PC-9 (cell line): ENCODE measurements around the gene PEX14. TPM values are rescaled to one million over a fixed set of nuclear protein-coding genes. Genes with fewer than 3 reads are reported as not detected.
A peak's percentile ranks its signal among the peaks of the same experiment; 100 is the strongest.

Source experiments
- BruUV-seq: library from RNA; stranded (reverse); fragments of 400-500 nt; replicated peaks from 2 replicates; lab custom pipeline; 2021; lab: Mats Ljungman, UMichigan
- CTCF ChIA-PET: fragments of 300-600 bp; sonication (Branson Sonifier 250); formaldehyde crosslinking; loops from one replicate; lab custom pipeline; 2022; ENCODE audit warnings: antibody characterized with exemption; lab: Charles Lee
- POLR2A ChIA-PET: fragments of 300-600 bp; sonication (Branson Sonifier 250); formaldehyde crosslinking; loops from one replicate; lab custom pipeline; 2022; ENCODE audit warnings: antibody characterized with exemption; ENCODE audit not compliant: unreplicated experiment; lab: Charles Lee
- DNase-seq, 2 experiments: peaks; one replicate each; pipeline versions ENCODE4 v3.0.0 to v3.0.0-alpha.2; 2015 to 2022; ENCODE audit warnings: mixed read lengths in 1 of 2
- H2AFZ ChIP-seq: fragments of 200-600 bp; sonication (generic); 2 replicates; pipeline ENCODE4 v1.8.1; 2017; ENCODE audit warnings: antibody characterized with exemption
- H3F3A ChIP-seq: fragments of 200-600 bp; sonication (generic); 2 replicates; pipeline ENCODE4 v1.8.1; 2017; ENCODE audit warnings: antibody characterized with exemption, mild to moderate bottlenecking, low read depth; ENCODE audit not compliant: insufficient read depth
- H3K27ac ChIP-seq: fragments of 200-600 bp; sonication (generic); 2 replicates; pipeline ENCODE4 v1.6.1; 2016; ENCODE audit warnings: mixed run types
- H3K27me3 ChIP-seq: fragments of 200-600 bp; sonication (generic); 2 replicates; pipeline ENCODE4 v1.6.1; 2016; ENCODE audit warnings: low read depth, mixed run types; ENCODE audit not compliant: insufficient read depth
- H3K36me3 ChIP-seq: fragments of 200-600 bp; sonication (generic); 2 replicates; pipeline ENCODE4 v1.6.1; 2016; ENCODE audit warnings: low read depth, mixed run types
- H3K4me1 ChIP-seq: fragments of 200-600 bp; sonication (generic); replicated peaks from 2 replicates; pipeline ENCODE4 v1.6.1; 2016; ENCODE audit warnings: mixed run types; ENCODE audit not compliant: insufficient read depth
- H3K4me2 ChIP-seq: fragments of 200-600 bp; sonication (generic); 2 replicates; pipeline ENCODE4 v1.6.1; 2017; ENCODE audit warnings: mixed run types
- H3K4me3 ChIP-seq: fragments of 200-600 bp; sonication (generic); 2 replicates; pipeline ENCODE4 v1.6.1; 2016; ENCODE audit warnings: mixed run types
- H3K79me2 ChIP-seq: fragments of 200-600 bp; sonication (generic); 2 replicates; pipeline ENCODE4 v1.6.1; 2017; ENCODE audit warnings: low read depth, mixed run types
- H3K9me2 ChIP-seq: fragments of 200-600 bp; sonication (generic); 2 replicates; pipeline ENCODE4 v1.8.1; 2017; ENCODE audit warnings: mild to moderate bottlenecking; ENCODE audit not compliant: insufficient read depth
- H3K9me3 ChIP-seq: fragments of 200-600 bp; sonication (generic); 2 replicates; pipeline ENCODE4 v1.8.1; 2016; ENCODE audit warnings: low read depth; ENCODE audit not compliant: insufficient read depth
- H4K20me1 ChIP-seq: fragments of 200-600 bp; sonication (generic); 2 replicates; pipeline ENCODE4 v1.8.1; 2017; ENCODE audit not compliant: insufficient read depth
- CTCF ChIP-seq: fragments of 200-600 bp; sonication (generic); conservative IDR thresholded peaks from 2 replicates; pipeline ENCODE4 v1.6.1; 2017; ENCODE audit warnings: mixed run types, antibody characterized with exemption, mild to moderate bottlenecking, moderate library complexity
- EZH2 ChIP-seq: fragments of 200-600 bp; sonication (generic); IDR thresholded peaks from 2 replicates; pipeline ENCODE4 v1.8.0; 2017; ENCODE audit warnings: antibody characterized with exemption, low read depth
- intact Hi-C: fragments of 100-400 bp; cut with micrococcal nuclease; formaldehyde crosslinking; loops from one replicate; pipeline ENCODE4 v1.10.0; 2022; ENCODE audit not compliant: unreplicated experiment
- total RNA-seq: library from RNA; stranded (reverse); gene quantifications from 2 replicates; pipeline ENCODE4 v1.2.3, GENCODE V29; 2021

PEX14 gene
- total RNA-seq, 1 experiment from 2014 or later = 28.3 TPM

GRCh38 chr1:10515976-10516750 lies 41.4 kb downstream of the PEX14 start:
- H3F3A ChIP-seq = no peaks in the 10 kb centered on the region; the same call in 1 of the 2 replicates
- H4K20me1 ChIP-seq = peaks cover 17% of the 10 kb centered on the region
- no peak overlapping the region for H2AFZ ChIP-seq
- no TSS peak for BruUV-seq
- no peak overlapping the region for H3K4me3 ChIP-seq
- no peaks in the 10 kb centered on the region for H3K9me2 ChIP-seq
- peaks cover 23% of the 10 kb centered on the region for H3K4me1 ChIP-seq
- H3K4me2 ChIP-seq = peak overlapping the region; percentile 34; the same call in 1 of the 2 replicates
- no peak for DNase-seq
- intact Hi-C loops = loop anchor here (10.0 kb wide), 1 partner anchor 499 kb away; the partner anchor contains the start of gene TARDBP
- no peak for TF ChIP-seq CTCF
- no peak for TF ChIP-seq EZH2
- no peaks in the 10 kb centered on the region for H3K27me3 ChIP-seq
- ChIA-PET POLR2A (no interaction called here), CTCF (no interaction called here)
- H3K9me3 ChIP-seq = no peaks in the 10 kb centered on the region
- H3K79me2 ChIP-seq = peaks cover 62% of the 10 kb centered on the region
- no peaks in the 10 kb centered on the region for H3K36me3 ChIP-seq
- H3K27ac ChIP-seq = no peak overlapping the region

- TF ChIP-seq EZH2 (no peak), CTCF (no peak)
- intact Hi-C loops = loop anchor here (10.0 kb wide), 1 partner anchor 498 kb away; the partner anchor contains the start of gene TARDBP
- peaks cover 53% of the 10 kb centered on the region for H3K79me2 ChIP-seq
- no peaks in the 10 kb centered on the region for H3K36me3 ChIP-seq
- no peak overlapping the region for H2AFZ ChIP-seq
- H3K4me1 ChIP-seq = peaks cover 17% of the 10 kb centered on the region
- ChIA-PET CTCF (no interaction called here), POLR2A (no interaction called here)
- H4K20me1 ChIP-seq = peaks cover 10% of the 10 kb centered on the region; the same call in 1 of the 2 replicates
- no peaks in the 10 kb centered on the region for H3K27me3 ChIP-seq
- no TSS peak for BruUV-seq
- peak overlapping the region; percentile 32; the same call in 1 of the 2 replicates for H3K27ac ChIP-seq
- H3K4me3 ChIP-seq = no peak overlapping the region
- no peaks in the 10 kb centered on the region for H3K9me2 ChIP-seq
- no peaks in the 10 kb centered on the region for H3F3A ChIP-seq
- H3K9me3 ChIP-seq = no peaks in the 10 kb centered on the region
- DNase-seq = no peak
- peak overlapping the region; percentile 34; the same call in 1 of the 2 replicates for H3K4me2 ChIP-seq
These were observed 42.4 kb downstream of the PEX14 start for GRCh38 chr1:10516925-10517676.

- Histone ChIP-seq H4K20me1 (peaks cover 8% of the 10 kb centered on the region; the same call in 1 of the 2 replicates), H3K79me2 (peaks cover 47% of the 10 kb centered on the region), H2AFZ (no peak overlapping the region), H3K36me3 (no peaks in the 10 kb centered on the region), H3K9me3 (no peaks in the 10 kb centered on the region), H3K4me3 (no peak overlapping the region), H3K9me2 (no peaks in the 10 kb centered on the region), H3F3A (no peaks in the 10 kb centered on the region), H3K27me3 (no peaks in the 10 kb centered on the region), H3K27ac (no peak overlapping the region; the same call in 1 of the 2 replicates), H3K4me2 (peak overlapping the region; percentile 34; the same call in 1 of the 2 replicates), H3K4me1 (peaks cover 17% of the 10 kb centered on the region)
- TF ChIP-seq CTCF (no peak), EZH2 (no peak)
- ChIA-PET POLR2A (no interaction called here), CTCF (no interaction called here)
- intact Hi-C loops = loop anchor here (10.0 kb wide), 1 partner anchor 497 kb away; the partner anchor contains the start of gene TARDBP
- no TSS peak for BruUV-seq
- no peak for DNase-seq
These were observed 42.9 kb downstream of the PEX14 start for GRCh38 chr1:10517677-10517982.
